Measurements from ENCODE around the gene ZIC2.
"Not testable (repeated sequence)": the region's sequence is repeated elsewhere in the genome, so short reads cannot be mapped to it uniquely, and the experiment has no call there.

ZIC2 gene

GRCh38 chr13:100022798-100023197 is 41.2 kb downstream of the ZIC2 start:
- H3K36me3 ChIP-seq (ENCODE audit: control insufficient read depth, insufficient read depth, low read length), result no peaks in the 10 kb centered on the region
- no peak overlapping the region for H3K4me3 ChIP-seq (ENCODE audit: insufficient read depth, low read depth, low read length)
- WGBS, 2 experiments, result 94 to 97% methylated on average over 3 of the region's 3 CpGs
- H3K27ac ChIP-seq (ENCODE audit: insufficient read depth, low read depth, low read length, poor library complexity, severe bottlenecking), result no peak overlapping the region
- no peaks in the 10 kb centered on the region for H3K27me3 ChIP-seq (ENCODE audit: control insufficient read depth, insufficient read depth, low read length, poor library complexity, severe bottlenecking)
- H3K9me3 ChIP-seq (ENCODE audit: control insufficient read depth, low read length), result no peaks in the 10 kb centered on the region
- no peaks in the 10 kb centered on the region for H3K4me1 ChIP-seq (ENCODE audit: control insufficient read depth, insufficient read depth, low read length)

- Histone ChIP-seq H3K36me3 (ENCODE audit: control insufficient read depth, insufficient read depth, low read length) (no peaks in the 10 kb centered on the region), H3K4me3 (ENCODE audit: insufficient read depth, low read depth, low read length) (no peak overlapping the region), H3K9me3 (ENCODE audit: control insufficient read depth, low read length) (no peaks in the 10 kb centered on the region), H3K4me1 (ENCODE audit: control insufficient read depth, insufficient read depth, low read length) (no peaks in the 10 kb centered on the region), H3K27ac (ENCODE audit: insufficient read depth, low read depth, low read length, poor library complexity, severe bottlenecking) (no peak overlapping the region), H3K27me3 (ENCODE audit: control insufficient read depth, insufficient read depth, low read length, poor library complexity, severe bottlenecking) (no peaks in the 10 kb centered on the region)
- WGBS, 2 experiments, result 91 to 92% methylated on average over 2 of the region's 2 CpGs
Observed at GRCh38 chr13:100024023-100024422, 42.4 kb downstream of the ZIC2 start.

GRCh38 chr13:100029933-100030332 is 48.3 kb downstream of the ZIC2 start:
- no peak overlapping the region for H3K27ac ChIP-seq (ENCODE audit: insufficient read depth, low read depth, low read length, poor library complexity, severe bottlenecking)
- H3K9me3 ChIP-seq (ENCODE audit: control insufficient read depth, low read length), result no peaks in the 10 kb centered on the region
- no peaks in the 10 kb centered on the region for H3K4me1 ChIP-seq (ENCODE audit: control insufficient read depth, insufficient read depth, low read length)
- 100% methylated on average over 1 of the region's 1 CpG for WGBS, 2 experiments
- H3K36me3 ChIP-seq (ENCODE audit: control insufficient read depth, insufficient read depth, low read length), result no peaks in the 10 kb centered on the region
- no peaks in the 10 kb centered on the region for H3K27me3 ChIP-seq (ENCODE audit: control insufficient read depth, insufficient read depth, low read length, poor library complexity, severe bottlenecking)
- H3K4me3 ChIP-seq (ENCODE audit: insufficient read depth, low read depth, low read length), result no peak overlapping the region

GRCh38 chr13:100032642-100033041 is 51.1 kb downstream of the ZIC2 start:
- not testable (repeated sequence) for H3K27me3 ChIP-seq (ENCODE audit: control insufficient read depth, insufficient read depth, low read length, poor library complexity, severe bottlenecking); H3K4me1 ChIP-seq (ENCODE audit: control insufficient read depth, insufficient read depth, low read length); H3K27ac ChIP-seq (ENCODE audit: insufficient read depth, low read depth, low read length, poor library complexity, severe bottlenecking); H3K9me3 ChIP-seq (ENCODE audit: control insufficient read depth, low read length); H3K36me3 ChIP-seq (ENCODE audit: control insufficient read depth, insufficient read depth, low read length); H3K4me3 ChIP-seq (ENCODE audit: insufficient read depth, low read depth, low read length)
- 91 to 92% methylated on average over 6 to 8 of the region's 9 CpGs for WGBS, 2 experiments

GRCh38 chr13:100035936-100036335 is 54.4 kb downstream of the ZIC2 start:
- H3K27ac ChIP-seq (ENCODE audit: insufficient read depth, low read depth, low read length, poor library complexity, severe bottlenecking), result no peak overlapping the region
- H3K4me3 ChIP-seq (ENCODE audit: insufficient read depth, low read depth, low read length), result no peak overlapping the region
- WGBS, 2 experiments, result 83 to 100% methylated on average over 1 of the region's 1 CpG
- H3K4me1 ChIP-seq (ENCODE audit: control insufficient read depth, insufficient read depth, low read length), result no peaks in the 10 kb centered on the region
- H3K27me3 ChIP-seq (ENCODE audit: control insufficient read depth, insufficient read depth, low read length, poor library complexity, severe bottlenecking), result no peaks in the 10 kb centered on the region
- no peaks in the 10 kb centered on the region for H3K36me3 ChIP-seq (ENCODE audit: control insufficient read depth, insufficient read depth, low read length)
- no peaks in the 10 kb centered on the region for H3K9me3 ChIP-seq (ENCODE audit: control insufficient read depth, low read length)
